WTC11 (cell line): ENCODE measurements around the gene MBP.

Source experiments
- ARID4B ChIP-seq: sonication (generic); formaldehyde crosslinking; IDR thresholded peaks from 2 replicates; pipeline ENCODE4 v1.8.0; 2023; ENCODE audit warnings: missing genetic modification reagents, mild to moderate bottlenecking, borderline replicate concordance
- CTCF ChIP-seq: fragments of 200-600 bp; IDR thresholded peaks from 2 replicates; pipeline ENCODE4 v1.8.0; 2022; ENCODE audit warnings: antibody characterized with exemption
- ESRRA ChIP-seq: sonication (generic); formaldehyde crosslinking; IDR thresholded peaks from 2 replicates; pipeline ENCODE4 v1.8.1; 2022; ENCODE audit warnings: mild to moderate bottlenecking, missing genetic modification reagents, borderline replicate concordance
- ETV6 ChIP-seq: sonication (generic); formaldehyde crosslinking; IDR thresholded peaks from 2 replicates; pipeline ENCODE4 v1.8.1; 2022; ENCODE audit warnings: mild to moderate bottlenecking, missing genetic modification reagents
- FOXK1 ChIP-seq: sonication (generic); formaldehyde crosslinking; IDR thresholded peaks from 2 replicates; pipeline ENCODE4 v1.8.0; 2022; ENCODE audit warnings: mild to moderate bottlenecking, moderate library complexity, missing genetic modification reagents
- HMGXB4 ChIP-seq: sonication (generic); formaldehyde crosslinking; IDR thresholded peaks from 2 replicates; pipeline ENCODE4 v1.8.1; 2023; ENCODE audit warnings: mild to moderate bottlenecking, moderate library complexity, missing genetic modification reagents
- IRF2 ChIP-seq: sonication (generic); formaldehyde crosslinking; IDR thresholded peaks from 2 replicates; pipeline ENCODE4 v1.8.0; 2022; ENCODE audit warnings: low read depth, missing genetic modification reagents, borderline replicate concordance
- MAX ChIP-seq: sonication (generic); formaldehyde crosslinking; IDR thresholded peaks from 2 replicates; pipeline ENCODE4 v1.8.0; 2022; ENCODE audit warnings: mild to moderate bottlenecking, missing genetic modification reagents
- MYBL2 ChIP-seq: sonication (generic); formaldehyde crosslinking; IDR thresholded peaks from 2 replicates; pipeline ENCODE4 v1.8.1; 2023; ENCODE audit warnings: mild to moderate bottlenecking, moderate library complexity, missing genetic modification reagents
- USF2 ChIP-seq: sonication (generic); formaldehyde crosslinking; IDR thresholded peaks from 2 replicates; pipeline ENCODE4 v1.8.1; 2023; ENCODE audit warnings: mild to moderate bottlenecking, missing genetic modification reagents, moderate library complexity
- ZBTB21 ChIP-seq: sonication (generic); formaldehyde crosslinking; IDR thresholded peaks from 2 replicates; pipeline ENCODE4 v1.8.1; 2023; ENCODE audit warnings: mild to moderate bottlenecking, missing genetic modification reagents, borderline replicate concordance
- ZNF121 ChIP-seq: sonication (generic); formaldehyde crosslinking; IDR thresholded peaks from 2 replicates; pipeline ENCODE4 v1.8.0; 2023; ENCODE audit warnings: missing genetic modification reagents
- ZNF263 ChIP-seq: sonication (generic); formaldehyde crosslinking; IDR thresholded peaks from 2 replicates; pipeline ENCODE4 v1.8.1; 2022; ENCODE audit warnings: low read depth, mild to moderate bottlenecking, moderate library complexity, missing genetic modification reagents
- ZSCAN18 ChIP-seq: fragments of 250-450 bp; sonication (Bioruptor Pico); IDR thresholded peaks from 2 replicates; pipeline ENCODE4 v2.1.2; 2022; ENCODE audit warnings: mild to moderate bottlenecking, moderate library complexity

- TF ChIP-seq HMGXB4 (CRISPR knock-in tag) (no peak), CTCF (no peak), ESRRA (CRISPR knock-in tag) (no peak), IRF2 (CRISPR knock-in tag) (no peak), ZNF263 (CRISPR knock-in tag) (no peak), USF2 (CRISPR knock-in tag) (no peak), MYBL2 (no peak), MAX (CRISPR knock-in tag) (no peak), FOXK1 (CRISPR knock-in tag) (no peak), ZBTB21 (CRISPR knock-in tag) (no peak), ETV6 (CRISPR knock-in tag) (no peak), ARID4B (no peak), ZNF121 (CRISPR knock-in tag) (no peak), ZSCAN18 (no peak)
Measured at GRCh38 chr18:77112747-77113092, 19.9 kb downstream of the MBP start.
